Activated T-helper 1 cell treated with anti-CD3 and anti-CD28 coated beads, Interleukin-12 subunit alpha, Interleukin-12 subunit beta, Interleukin-2, Interleukin-4 antibody, amounts not matched to agents 30 ng/mL and 10 ng/mL and 1 ng/mL, durations not matched to agents 14 hours and 24 hours and 36 hours (primary cell): ENCODE data around the gene TRAK2. TPM values are rescaled to one million over a fixed set of nuclear protein-coding genes. Genes with fewer than 3 reads are reported as not detected.
"Not testable (repeated sequence)": the region's sequence is repeated elsewhere in the genome, so short reads cannot be mapped to it uniquely, and the experiment has no call there.

Experiments used
- DNase-seq: peaks from one replicate; pipeline ENCODE4 v3.0.0; 2021; ENCODE audit warnings: low spot score
- H3K27ac Mint-ChIP-seq: one replicate; pipeline ENCODE4 v1.8.0; 2021; ENCODE audit warnings: mild to moderate bottlenecking, mixed read lengths
- H3K27me3 Mint-ChIP-seq: one replicate; pipeline ENCODE4 v1.8.0; 2022; ENCODE audit warnings: mild to moderate bottlenecking, moderate library complexity, mixed read lengths; ENCODE audit not compliant: insufficient read depth
- H3K36me3 Mint-ChIP-seq: one replicate; pipeline ENCODE4 v1.8.0; 2021; ENCODE audit warnings: low read depth, mixed read lengths
- H3K4me1 Mint-ChIP-seq: one replicate; pipeline ENCODE4 v1.8.0; 2021; ENCODE audit warnings: low read depth, mixed read lengths
- H3K4me3 Mint-ChIP-seq: one replicate; pipeline ENCODE4 v1.8.0; 2021; ENCODE audit warnings: mild to moderate bottlenecking, moderate library complexity, mixed read lengths
- H3K9me3 Mint-ChIP-seq: one replicate; pipeline ENCODE4 v1.8.0; 2021; ENCODE audit warnings: mixed read lengths
- intact Hi-C: fragments of 100-400 bp; cut with micrococcal nuclease; formaldehyde crosslinking; loops from one replicate; pipeline ENCODE4 v1.15.1; 2024
- total RNA-seq: library from RNA; stranded (reverse); gene quantifications from 2 replicates; pipeline ENCODE4 v1.2.3, GENCODE V29; 2022

Gene TRAK2, protein sequence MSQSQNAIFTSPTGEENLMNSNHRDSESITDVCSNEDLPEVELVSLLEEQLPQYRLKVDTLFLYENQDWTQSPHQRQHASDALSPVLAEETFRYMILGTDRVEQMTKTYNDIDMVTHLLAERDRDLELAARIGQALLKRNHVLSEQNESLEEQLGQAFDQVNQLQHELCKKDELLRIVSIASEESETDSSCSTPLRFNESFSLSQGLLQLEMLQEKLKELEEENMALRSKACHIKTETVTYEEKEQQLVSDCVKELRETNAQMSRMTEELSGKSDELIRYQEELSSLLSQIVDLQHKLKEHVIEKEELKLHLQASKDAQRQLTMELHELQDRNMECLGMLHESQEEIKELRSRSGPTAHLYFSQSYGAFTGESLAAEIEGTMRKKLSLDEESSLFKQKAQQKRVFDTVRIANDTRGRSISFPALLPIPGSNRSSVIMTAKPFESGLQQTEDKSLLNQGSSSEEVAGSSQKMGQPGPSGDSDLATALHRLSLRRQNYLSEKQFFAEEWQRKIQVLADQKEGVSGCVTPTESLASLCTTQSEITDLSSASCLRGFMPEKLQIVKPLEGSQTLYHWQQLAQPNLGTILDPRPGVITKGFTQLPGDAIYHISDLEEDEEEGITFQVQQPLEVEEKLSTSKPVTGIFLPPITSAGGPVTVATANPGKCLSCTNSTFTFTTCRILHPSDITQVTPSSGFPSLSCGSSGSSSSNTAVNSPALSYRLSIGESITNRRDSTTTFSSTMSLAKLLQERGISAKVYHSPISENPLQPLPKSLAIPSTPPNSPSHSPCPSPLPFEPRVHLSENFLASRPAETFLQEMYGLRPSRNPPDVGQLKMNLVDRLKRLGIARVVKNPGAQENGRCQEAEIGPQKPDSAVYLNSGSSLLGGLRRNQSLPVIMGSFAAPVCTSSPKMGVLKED
- 24.7 and 28.9 TPM in 2 replicates for total RNA-seq

DNA sequence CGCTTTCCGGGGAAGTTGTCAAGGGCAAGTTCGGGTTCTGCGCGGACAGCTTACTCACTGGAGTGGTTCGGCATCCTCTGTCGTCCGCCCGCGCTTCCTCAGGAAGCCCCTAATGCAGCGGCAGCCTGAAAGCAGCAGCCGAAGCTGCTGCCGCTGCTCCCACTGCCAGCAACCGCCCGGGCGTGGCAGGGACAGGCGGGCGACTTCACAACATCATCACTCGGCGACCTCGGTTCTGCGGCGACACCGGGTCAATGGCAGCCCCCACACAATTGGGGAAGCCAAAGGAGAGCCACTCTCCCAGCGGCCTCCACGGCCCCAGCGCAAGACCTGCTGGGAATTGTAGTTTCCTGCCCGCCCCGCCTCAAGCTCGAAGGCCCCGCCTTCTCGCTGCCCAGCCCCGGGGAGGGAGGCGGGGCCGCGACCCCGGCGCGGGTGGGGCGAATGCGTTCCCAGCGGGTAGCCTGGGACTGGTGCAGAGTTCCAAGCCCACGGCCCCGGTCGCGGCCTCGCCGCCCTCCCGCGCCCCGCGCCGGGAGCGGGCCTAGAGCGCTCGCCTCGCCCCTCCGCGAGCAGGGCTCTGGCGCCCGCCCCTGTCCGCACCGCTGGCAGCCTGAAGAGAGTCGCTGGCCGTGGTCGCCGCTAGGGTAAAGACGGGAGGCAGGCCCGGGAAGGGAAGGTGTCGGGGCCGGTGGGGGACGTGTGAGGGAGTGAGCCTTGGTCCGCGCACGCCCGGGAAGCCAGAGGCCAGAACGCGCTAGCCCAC, at the start of gene TRAK2, which contains the start of gene STRADB:
TSS of gene TRAK2 (minus strand) at position 167 of the 766 bp plus-strand sequence. CDS start 30,951 bp downstream, outside the sequence.
TSS of gene STRADB (plus strand) at position 449 of the 766 bp plus-strand sequence. CDS start 3,101 bp downstream, outside the sequence.
- Mint-ChIP-seq H3K4me1 (peaks cover 43% of the 10 kb centered on the region), H3K27me3 (peaks cover 12% of the 10 kb centered on the region), H3K9me3 (no peaks in the 10 kb centered on the region)

DNA sequence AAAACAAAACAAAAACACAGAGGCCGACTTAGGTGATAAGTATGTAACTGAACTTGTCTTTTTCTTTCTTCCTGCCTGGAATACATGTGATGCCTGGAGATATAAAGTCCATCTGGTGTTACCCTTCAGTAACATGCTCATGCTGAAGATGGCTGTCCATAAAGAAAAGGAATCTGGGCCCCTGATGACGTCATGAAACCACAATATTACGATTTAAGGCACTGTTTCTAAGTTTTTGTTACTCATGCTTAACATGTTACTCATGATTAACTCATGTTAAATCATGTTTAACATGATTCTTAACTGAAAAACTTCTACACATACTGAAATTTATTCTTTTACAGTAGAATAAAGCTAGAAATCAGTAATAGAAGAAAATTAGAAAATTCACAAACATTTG, 49.3 kb upstream of the TRAK2 start:
- Mint-ChIP-seq H3K4me3 (no peak overlapping the region), H3K27ac (no peak overlapping the region), H3K4me1 (no peaks in the 10 kb centered on the region), H3K27me3 (no peaks in the 10 kb centered on the region), H3K9me3 (peaks cover 19% of the 10 kb centered on the region), H3K36me3 (no peaks in the 10 kb centered on the region)
- intact Hi-C loops, result no loop called here
- DNase-seq, result no peak

More for the DNA sequence above, at the start of gene TRAK2, which contains the start of gene STRADB:
- H3K4me3 Mint-ChIP-seq, result peak within 1 kb of the TSS; percentile 94
- peaks cover 11% of the 10 kb centered on the region for H3K36me3 Mint-ChIP-seq
- intact Hi-C loops, result loop anchor here (1.0 to 5.0 kb wide), 16 partner anchors 19 to 1459 kb away; partner anchors contain the start of genes BZW1, CASP10, FZD7 and HYCC2
- H3K27ac Mint-ChIP-seq, result peak within 1 kb of the TSS; percentile 93
- DNase-seq, result peak; percentile 94

DNA sequence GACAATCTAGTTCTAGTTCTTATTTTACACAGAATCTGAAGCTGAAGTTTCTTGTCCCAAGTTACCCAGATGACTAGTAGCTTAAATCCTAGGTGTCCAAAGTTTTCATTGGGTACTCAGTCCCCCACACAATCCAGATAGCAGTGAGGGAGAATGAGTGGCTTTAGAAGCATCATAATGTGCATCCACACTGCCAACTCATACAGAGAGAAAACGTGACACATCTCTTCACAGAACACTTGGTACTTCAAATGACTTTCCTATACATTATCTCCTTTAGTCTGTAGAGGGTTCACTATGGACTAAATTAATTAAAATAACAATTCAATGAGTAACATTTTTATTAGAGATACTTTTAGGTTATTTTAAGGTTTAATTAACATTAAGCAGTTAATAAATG, 45.5 kb upstream of the TRAK2 start:
- intact Hi-C loops, result no loop called here
- no peaks in the 10 kb centered on the region for H3K36me3 Mint-ChIP-seq
- H3K27me3 Mint-ChIP-seq, result peaks cover 23% of the 10 kb centered on the region
- H3K4me1 Mint-ChIP-seq, result no peaks in the 10 kb centered on the region
- no peak overlapping the region for H3K4me3 Mint-ChIP-seq
- peaks cover 3% of the 10 kb centered on the region for H3K9me3 Mint-ChIP-seq
- no peak for DNase-seq
- no peak overlapping the region for H3K27ac Mint-ChIP-seq

DNA sequence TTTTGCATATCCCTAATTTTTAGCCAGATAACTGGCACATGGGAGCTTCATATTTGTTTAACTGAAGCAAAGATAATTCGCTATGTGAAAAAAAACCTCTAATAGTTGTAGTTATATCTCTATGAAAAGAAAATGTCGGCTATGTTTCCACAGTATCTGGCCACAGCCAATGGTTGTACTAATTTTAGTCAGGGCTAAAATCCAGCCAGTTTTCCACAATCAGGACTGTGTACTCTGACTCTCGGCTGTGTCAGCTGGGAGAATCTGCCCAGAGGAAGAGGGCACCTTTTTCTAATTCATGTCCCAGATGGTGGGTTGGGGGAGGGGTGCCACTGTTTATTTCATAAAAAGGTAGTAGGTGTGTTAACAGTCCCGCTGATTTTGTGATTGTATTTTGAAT, 39.0 kb upstream of the TRAK2 start:
- H3K4me3 Mint-ChIP-seq, result no peak overlapping the region
- no peaks in the 10 kb centered on the region for H3K36me3 Mint-ChIP-seq
- no peak for DNase-seq
- H3K27me3 Mint-ChIP-seq, result peaks cover 44% of the 10 kb centered on the region
- intact Hi-C loops, result no loop called here
- no peaks in the 10 kb centered on the region for H3K4me1 Mint-ChIP-seq
- no peak overlapping the region for H3K27ac Mint-ChIP-seq
- H3K9me3 Mint-ChIP-seq, result no peaks in the 10 kb centered on the region

DNA sequence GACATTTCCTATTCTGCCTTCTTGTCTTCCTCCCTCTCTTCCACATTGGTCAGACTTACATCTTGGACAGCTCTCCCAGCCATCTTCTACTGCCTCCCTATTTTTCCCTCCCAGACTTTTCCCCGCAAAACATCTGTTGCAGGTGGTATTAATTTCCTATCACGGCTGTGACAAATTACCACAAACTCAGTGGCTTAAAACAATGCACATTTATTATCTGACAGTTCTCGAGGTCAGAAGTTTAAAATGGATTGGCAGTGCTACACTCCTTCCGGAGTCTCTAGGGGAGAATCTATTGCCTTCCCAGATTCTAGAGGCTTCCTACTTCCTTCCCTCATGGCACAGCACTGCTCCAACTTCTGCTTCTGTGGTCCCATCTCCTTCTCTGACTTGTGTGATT, 33.5 kb upstream of the TRAK2 start:
- no peaks in the 10 kb centered on the region for H3K9me3 Mint-ChIP-seq
- peaks cover 6% of the 10 kb centered on the region for H3K36me3 Mint-ChIP-seq
- DNase-seq, result no peak
- intact Hi-C loops, result no loop called here
- H3K27ac Mint-ChIP-seq, result no peak overlapping the region
- H3K4me3 Mint-ChIP-seq, result no peak overlapping the region
- peaks cover 12% of the 10 kb centered on the region for H3K27me3 Mint-ChIP-seq
- no peaks in the 10 kb centered on the region for H3K4me1 Mint-ChIP-seq

DNA sequence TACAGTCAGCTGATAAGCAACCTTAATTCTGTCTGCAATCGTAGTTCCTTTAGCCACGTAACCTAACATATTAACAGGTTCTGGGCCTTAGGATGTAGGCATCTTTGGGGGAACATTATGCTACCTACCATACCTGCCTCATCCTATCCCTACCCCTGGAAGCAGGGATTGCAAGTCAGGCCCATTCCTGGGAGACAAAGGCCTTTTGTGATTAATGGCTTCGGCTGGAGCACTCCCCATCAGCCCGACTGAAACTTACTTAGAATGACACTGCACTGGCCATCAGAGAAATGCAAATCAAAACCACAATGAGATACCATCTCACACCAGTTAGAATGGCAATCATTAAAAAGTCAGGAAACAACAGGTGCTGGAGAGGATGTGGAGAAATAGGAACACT, 32.5 kb upstream of the TRAK2 start:
- DNase-seq, H3K36me3 Mint-ChIP-seq, H3K4me1 Mint-ChIP-seq, H3K4me3 Mint-ChIP-seq, H3K27me3 Mint-ChIP-seq, H3K9me3 Mint-ChIP-seq, H3K27ac Mint-ChIP-seq, intact Hi-C loops: not testable (repeated sequence)

DNA sequence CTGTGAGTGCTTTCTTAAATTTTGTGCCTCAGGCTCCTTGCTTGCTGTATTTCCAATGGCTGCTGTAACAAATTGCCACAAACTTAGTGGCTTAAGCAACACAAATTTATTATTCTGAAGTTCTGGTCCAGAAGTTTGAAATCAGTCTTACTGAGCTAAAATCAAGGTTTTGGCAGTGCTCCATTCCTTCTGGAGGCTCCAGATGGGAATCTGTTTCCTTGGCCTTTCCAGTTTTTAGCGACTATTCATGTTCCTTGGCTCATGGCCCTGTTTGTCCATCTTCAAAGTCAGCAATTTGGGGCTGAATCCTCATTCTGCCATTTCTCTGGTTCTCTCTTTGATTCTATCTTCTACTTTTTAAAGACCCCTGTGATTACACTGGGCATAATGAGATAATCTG, 32.1 kb upstream of the TRAK2 start:
- H3K36me3 Mint-ChIP-seq, result peaks cover 8% of the 10 kb centered on the region
- no peaks in the 10 kb centered on the region for H3K4me1 Mint-ChIP-seq
- H3K27ac Mint-ChIP-seq, result no peak overlapping the region
- intact Hi-C loops, result no loop called here
- H3K27me3 Mint-ChIP-seq, result peaks cover 3% of the 10 kb centered on the region
- no peaks in the 10 kb centered on the region for H3K9me3 Mint-ChIP-seq
- H3K4me3 Mint-ChIP-seq, result no peak overlapping the region
- no peak for DNase-seq

DNA sequence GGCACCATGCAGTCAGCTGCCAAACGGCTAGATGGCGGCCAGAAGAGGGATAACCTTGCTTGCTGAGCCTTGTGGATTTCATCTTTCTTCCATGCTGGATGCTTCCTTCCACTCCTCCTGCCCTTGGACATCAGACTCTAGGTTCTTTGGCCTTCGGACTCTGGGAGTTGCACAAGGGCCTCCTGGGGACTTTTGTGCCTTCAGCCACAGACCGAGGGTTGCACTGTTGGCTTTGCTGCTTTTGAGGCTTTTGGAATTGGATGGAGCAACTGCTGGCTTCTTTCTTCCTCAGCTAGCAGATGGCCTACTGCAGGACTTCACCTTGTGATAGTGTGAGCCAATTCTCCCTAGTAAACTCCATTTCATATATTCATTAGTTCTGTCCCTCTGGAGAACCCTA, 31.3 kb upstream of the TRAK2 start:
- Mint-ChIP-seq H3K4me3 (no peak overlapping the region), H3K4me1 (no peaks in the 10 kb centered on the region), H3K9me3 (no peaks in the 10 kb centered on the region), H3K27ac (no peak overlapping the region), H3K27me3 (peaks cover 3% of the 10 kb centered on the region), H3K36me3 (peaks cover 8% of the 10 kb centered on the region)
- no peak for DNase-seq
- intact Hi-C loops, result no loop called here

DNA sequence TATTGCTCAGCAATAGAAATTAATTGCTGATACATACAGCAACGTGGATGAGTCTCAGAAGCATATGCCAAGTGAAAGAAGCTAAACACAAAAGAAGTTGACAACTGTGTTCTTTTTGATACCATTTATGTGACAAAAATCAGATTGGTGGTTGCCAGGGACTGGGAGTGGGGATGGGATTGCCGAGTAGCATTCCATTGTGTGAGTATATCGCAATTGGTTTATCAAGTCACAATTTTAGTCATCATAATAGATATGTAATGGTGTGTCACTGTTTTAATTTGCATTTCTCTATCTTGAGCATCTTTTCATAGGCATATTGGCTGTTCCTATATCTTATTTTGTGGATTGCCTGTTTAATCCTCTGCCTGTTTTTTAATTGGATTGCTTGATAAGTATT, 21.2 kb upstream of the TRAK2 start:
- H3K4me1 Mint-ChIP-seq, result no peaks in the 10 kb centered on the region

DNA sequence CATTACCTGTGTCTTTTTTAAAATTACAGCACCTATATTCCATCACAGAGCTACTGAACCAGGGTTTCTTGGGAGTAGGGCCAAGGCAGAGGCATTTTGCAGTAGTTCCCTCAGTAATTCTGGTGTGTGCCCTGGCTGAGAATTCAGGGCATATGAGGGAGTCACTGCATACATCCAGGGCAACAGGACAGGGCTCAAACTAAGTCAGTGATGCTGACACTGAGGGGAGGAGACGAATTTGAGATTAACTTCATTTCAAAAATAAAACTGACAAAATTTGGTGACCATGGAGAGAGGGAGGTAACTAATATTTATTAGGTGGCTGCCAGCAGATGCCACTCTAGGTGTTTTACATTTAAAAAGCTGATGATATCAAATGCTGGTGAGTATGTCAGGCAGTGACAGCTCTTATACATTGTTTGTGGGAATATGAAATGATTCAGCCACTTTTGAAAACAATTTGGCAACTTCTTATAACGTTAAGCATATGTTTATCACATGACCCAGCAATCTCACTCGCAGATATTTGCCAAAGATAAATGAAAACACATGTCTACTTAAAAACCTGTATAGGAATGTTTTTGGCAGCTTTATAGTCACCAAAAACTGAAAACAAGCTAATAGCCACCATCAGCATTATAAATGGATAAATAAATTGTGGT, 20.6 kb upstream of the TRAK2 start:
- intact Hi-C loops, result no loop called here
- Mint-ChIP-seq H3K27ac (no peak overlapping the region), H3K36me3 (peaks cover 10% of the 10 kb centered on the region), H3K4me3 (no peak overlapping the region), H3K9me3 (no peaks in the 10 kb centered on the region), H3K27me3 (no peaks in the 10 kb centered on the region), H3K4me1 (no peaks in the 10 kb centered on the region)
- DNase-seq, result no peak

More for the DNA sequence above, 21.2 kb upstream of the TRAK2 start:
- Mint-ChIP-seq H3K36me3 (peaks cover 10% of the 10 kb centered on the region), H3K9me3 (no peaks in the 10 kb centered on the region), H3K27ac (no peak overlapping the region), H3K27me3 (no peaks in the 10 kb centered on the region), H3K4me3 (no peak overlapping the region)
- intact Hi-C loops, result no loop called here
- DNase-seq, result no peak

DNA sequence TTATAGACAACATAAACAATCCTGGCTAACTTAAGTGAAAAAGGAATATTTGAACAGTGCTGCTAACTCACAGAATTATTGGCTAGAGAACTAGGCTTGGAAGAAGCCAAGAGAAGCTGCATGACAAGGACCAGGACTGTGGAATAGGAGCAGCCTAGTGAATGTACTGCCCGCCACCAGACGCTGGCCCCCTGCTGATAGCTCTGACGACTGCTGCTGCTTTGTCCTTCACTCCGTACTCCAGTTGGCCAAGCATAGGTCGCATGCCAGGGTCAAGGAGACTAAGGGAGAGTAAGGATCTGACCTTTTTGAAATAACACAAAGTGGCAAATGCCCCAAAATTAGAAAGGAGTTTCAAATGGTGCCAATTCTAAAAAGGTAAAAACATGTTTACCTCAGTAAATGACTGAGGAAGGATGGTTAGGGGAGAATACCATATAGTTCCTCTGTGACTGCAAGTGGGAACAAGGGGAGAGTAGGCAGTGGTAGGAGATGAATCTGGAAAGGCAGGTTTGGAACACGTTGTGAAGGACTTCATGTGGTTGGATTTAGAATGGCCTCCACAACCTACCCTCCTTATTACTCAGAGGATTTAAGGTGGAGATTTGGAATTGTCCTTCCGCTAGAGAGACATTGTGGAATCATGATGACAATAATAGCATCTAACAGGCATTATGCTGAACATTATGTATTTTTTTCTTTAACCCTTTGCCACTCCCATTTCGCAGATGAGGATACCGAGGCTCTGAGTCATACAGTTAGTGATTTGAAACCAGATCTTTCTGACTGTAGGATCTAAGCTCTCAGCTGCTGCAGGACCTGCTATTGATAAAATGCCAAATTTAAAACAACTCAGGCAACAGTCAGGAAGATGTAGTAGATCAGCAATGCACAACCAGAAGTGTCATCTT, 19.8 kb upstream of the TRAK2 start:
- peaks cover 10% of the 10 kb centered on the region for H3K36me3 Mint-ChIP-seq
- H3K27me3 Mint-ChIP-seq, result no peaks in the 10 kb centered on the region
- DNase-seq, result no peak
- H3K4me1 Mint-ChIP-seq, result no peaks in the 10 kb centered on the region
- intact Hi-C loops, result no loop called here
- no peak overlapping the region for H3K27ac Mint-ChIP-seq
- H3K9me3 Mint-ChIP-seq, result no peaks in the 10 kb centered on the region
- no peak overlapping the region for H3K4me3 Mint-ChIP-seq
